GM18499 (cell line): Measurements from ENCODE around the gene CASZ1.

Experiments used
- ATAC-seq: cut with Tn5 transposase; IDR thresholded peaks from one replicate; pipeline ENCODE4 v1.9.1; 2021; ENCODE audit warnings: moderate number of reproducible peaks; ENCODE audit not compliant: insufficient read depth, unreplicated experiment

The CASZ1 gene

DNA sequence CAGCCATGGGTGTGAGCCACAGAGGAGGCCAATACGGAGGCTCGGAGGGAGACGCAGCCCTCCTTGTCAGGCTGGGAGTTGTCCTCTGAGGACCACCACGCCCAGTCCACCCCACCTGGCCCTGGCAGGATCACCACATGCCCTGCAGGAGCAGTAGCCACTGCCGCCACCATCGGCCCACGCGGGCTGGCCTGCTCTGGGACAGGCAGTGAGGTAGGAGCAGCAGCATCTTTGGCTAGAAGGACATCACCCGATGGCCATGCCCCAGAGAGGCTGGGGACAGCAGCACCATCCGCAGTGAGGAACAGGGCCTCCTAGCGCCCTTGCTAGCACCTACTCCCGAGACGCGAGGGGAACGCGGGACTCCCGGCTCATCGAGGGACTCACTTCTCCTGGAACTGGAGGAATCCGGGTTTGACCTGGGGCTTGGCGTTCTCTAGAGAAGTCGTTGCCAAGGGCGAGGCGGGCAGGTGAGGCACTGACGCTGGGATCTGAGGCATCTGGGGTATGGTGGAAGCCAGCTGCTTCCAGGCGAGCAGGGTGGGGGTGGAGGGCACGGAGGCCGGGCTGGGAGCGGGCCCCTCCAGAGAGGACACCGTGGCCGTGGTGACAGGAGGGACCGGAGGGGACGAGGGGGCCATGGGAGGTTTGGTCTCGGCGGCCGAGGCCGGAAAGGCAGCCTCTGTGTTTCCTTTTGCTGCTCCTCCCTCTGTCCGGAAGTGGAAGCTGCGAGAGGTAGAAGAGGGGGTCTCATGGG, 148.9 kb downstream of the CASZ1 start:
- no peak for ATAC-seq

DNA sequence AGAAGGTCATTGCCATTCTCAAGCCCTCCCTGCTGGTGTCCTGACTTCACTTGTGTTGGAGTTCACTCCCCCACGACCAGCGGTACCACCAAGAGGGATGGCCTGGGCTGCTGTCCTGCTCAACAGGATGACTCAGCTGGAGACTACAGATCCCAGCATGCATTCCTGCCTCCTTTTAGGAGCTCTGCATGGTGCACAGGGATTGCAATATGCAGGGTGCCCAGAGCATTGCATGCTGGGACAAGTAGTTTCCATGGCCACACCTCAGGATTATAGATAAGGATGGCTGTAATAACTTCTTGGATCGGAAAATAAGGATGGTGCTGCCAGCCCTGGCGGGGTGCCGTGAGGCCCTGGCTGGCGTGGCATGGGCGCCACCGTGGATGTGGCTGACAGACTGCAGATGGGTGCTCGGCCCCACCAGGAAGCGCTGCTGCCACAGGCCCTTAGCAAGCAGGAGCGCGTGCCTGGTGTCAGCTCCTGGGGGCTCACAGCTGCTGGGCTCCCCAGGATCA, 150.0 kb downstream of the CASZ1 start:
- ATAC-seq = no peak

- ATAC-seq = no peak
Measured at GRCh38 chr1:10644307-10645128, 151.9 kb downstream of the CASZ1 start.

DNA sequence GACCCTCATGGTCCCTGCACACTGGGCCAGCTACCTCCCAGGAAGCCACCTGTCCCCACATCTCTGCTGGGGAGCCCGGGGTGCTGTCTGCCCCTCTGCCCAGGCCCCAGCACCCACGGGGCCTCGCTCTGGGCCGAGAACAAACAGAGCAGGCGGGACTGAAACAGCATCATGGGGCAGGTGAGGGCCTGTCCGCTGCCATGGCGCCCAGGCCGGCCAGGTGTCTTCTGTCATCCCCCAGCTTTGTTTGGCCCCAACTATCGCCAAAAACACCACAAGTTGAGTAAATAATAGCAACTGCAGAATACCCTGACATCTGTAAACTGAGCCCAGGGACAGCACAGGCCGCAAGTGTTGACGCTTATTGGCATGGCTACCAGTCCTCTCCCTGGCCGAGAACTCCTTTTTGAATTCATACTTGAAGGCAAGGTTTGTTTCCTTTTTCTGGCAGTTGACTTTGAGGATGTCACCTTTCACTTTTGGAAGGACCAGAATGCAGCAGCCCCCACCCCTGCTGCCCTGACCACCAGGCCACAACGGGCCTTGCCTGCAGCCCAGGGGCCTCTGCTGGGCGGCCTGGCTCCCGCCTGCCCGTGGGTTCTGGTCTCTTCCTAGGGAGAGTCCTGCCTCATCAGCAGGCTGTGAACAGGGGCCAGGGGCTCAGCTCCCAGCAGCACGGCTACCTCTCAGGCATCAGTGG, 152.7 kb downstream of the CASZ1 start:
- ATAC-seq = no peak

- no peak for ATAC-seq
Measured at GRCh38 chr1:10642403-10643080, 153.9 kb downstream of the CASZ1 start.

GRCh38 chr1:10641976-10642375, 154.5 kb downstream of the CASZ1 start:
- no peak for ATAC-seq

DNA sequence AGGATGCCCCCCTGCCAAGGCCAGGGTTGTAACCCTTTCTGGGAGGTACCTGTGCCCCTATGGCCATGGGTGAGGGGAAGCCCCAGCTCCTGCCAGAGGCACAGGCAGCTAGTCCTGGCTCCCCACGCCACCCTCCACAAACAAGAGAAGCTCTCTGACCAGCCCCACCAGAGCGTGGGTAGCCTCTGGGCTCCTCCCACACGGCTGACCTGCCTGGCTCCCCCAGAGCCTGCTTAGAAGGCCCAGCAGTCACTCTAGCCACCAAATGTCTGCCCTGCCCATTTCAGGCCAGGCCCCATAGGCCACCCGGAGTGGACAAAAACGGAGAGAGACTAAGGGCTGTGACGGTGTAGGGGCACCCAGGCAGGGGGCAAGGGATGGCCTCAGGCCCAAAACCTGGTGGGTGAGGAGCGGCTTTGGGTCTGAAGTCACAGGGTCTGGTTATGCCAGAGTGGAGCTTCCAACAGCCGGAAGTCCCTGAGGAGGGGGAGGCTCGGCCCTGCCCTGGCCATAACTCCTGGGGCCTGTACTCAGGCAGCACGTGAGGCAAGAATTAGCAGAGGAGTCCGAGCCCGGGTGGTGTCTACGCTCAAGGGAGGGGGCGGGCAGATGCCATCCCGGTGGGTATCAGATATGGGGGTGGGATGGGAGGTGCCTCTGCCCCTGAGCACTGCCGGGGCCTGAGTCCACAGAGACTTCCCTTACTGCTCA, 155.4 kb downstream of the CASZ1 start:
- ATAC-seq = no peak

DNA sequence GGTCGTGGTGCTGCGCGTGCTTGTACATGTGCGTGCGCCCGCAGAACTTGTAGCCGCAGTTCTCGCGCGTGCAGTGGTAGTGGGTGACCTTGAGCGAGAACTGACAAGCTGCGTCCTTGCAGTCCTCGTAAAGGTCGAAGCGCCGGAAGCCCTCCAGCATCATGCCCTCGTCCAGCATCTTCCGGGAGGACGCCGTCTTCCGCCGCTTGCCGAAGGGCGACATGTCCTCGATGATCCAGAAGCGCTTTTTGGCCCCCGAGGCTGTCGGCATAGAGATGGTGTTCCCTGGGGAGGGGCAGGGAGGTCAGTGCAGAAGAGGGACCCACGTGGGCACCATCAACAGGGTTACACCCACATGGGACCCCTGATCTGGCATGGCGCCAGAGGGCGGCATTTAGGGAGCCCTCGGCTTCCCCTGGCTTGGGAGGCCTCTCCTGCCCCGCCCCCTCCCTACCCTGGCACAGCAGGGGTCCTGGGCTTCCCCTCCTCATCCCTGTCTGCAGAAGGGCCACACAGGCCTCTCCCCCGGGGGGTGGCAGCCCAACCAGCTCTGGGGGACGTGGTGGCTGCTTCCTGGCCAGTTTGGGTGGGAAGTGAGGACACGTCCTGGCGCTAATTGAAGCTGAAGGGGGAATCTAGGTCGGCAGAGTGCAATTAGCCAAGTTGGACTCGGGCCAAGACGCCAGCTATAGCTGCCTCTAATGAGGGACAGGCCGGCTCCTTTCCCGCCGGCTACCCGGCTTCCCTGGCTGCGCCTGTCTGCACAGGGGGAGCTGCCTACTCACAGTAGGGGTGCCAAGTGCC, 156.5 kb downstream of the CASZ1 start:
- ATAC-seq = no peak

DNA sequence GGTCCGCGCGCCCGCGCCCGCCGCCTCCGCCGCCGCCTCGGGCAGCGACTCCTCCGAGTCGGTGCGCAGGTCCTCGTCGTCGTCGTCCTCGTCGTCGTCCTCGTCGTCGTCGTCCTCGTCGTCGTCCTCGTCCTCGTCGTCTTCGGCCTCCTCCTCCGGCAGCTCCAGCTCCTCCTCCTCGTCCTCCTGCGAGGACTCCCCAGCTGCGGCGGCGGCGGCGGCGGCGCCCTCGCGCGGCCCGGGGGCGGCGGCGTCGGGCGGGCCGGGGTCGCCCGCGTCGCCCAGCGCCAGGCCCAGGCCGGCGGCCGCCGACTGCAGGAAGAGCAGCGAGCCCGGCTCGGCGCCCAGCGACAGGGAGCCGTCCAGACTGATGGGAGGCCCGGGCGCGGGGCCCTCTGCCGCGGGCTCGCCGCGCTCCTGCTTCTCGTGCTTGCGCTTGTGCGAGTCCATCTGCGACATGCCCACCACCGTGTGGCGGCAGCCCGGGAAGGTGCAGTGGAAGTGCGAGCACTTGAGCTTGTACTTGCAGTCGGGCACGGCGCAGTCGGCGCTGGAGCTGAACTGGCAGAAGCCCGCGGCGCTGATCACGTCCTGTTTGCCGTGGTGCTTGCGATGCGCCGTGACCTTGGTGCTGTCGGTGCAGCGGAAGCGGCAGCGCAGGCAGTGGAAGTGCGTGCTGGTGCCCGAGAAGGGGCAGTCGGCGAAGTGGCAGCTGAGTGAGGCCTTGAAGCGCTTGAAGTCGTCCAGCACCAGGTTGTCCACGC, 157.3 kb downstream of the CASZ1 start:
- ATAC-seq = no peak

- ATAC-seq = no peak
Measured at GRCh38 chr1:10638559-10639005, 157.9 kb downstream of the CASZ1 start.

DNA sequence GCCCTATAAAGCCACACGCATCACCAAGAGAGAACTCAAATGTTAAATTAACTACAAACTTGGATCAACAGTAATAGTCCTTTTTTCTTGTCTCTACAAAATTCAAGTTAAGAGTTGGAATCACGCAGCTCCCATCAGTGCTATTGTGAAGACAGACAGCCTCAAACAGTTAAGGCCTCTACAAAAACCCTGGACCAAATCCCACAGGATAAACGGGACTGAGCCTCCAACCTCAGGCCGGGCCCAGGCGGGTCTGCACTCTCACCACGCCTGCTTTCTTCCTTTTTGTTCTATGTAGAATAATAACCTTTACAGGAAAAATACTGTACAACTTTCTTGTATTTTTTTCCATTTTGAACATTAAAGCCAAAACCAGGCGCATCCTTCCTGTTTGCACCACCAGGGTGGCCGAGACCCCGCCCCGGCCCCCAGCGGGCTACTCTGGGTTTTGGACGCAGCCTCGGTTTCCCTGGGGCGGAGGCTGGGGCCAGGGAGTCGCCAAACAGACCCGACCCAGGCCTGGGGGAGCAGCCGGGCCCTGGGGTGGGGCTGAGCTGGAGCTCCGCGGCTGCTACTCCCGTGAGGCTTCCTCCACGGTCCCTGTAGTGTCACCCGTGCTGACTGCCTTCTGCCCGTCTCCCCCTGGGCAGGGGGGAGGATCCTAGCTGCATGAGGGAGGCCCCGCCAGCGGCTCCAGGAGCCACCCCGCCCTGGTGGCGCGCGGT, 158.4 kb downstream of the CASZ1 start:
- ATAC-seq = no peak

- ATAC-seq = no peak
Measured at GRCh38 chr1:10637400-10637799, 159.0 kb downstream of the CASZ1 start.

DNA sequence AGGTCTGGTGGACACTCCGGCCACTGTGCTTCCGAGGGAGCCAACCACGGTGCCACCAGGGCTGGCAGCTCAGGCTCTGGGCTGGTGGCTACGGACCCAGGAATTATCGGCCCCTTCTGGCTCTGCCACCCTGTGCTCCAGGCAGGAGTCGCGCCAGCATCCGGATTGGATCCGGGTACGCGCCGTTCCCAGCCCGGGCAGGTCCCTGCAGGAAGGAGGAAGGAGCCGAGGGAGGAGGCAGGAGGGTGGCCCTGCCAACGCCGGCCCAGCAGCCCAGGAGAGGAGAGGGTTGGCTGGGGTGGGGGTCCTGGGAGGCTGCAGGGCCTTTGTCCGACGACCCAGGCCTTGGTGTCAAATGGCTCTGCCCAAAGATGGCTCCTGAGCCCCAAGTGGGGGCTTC, 160.5 kb downstream of the CASZ1 start:
- ATAC-seq = no peak

DNA sequence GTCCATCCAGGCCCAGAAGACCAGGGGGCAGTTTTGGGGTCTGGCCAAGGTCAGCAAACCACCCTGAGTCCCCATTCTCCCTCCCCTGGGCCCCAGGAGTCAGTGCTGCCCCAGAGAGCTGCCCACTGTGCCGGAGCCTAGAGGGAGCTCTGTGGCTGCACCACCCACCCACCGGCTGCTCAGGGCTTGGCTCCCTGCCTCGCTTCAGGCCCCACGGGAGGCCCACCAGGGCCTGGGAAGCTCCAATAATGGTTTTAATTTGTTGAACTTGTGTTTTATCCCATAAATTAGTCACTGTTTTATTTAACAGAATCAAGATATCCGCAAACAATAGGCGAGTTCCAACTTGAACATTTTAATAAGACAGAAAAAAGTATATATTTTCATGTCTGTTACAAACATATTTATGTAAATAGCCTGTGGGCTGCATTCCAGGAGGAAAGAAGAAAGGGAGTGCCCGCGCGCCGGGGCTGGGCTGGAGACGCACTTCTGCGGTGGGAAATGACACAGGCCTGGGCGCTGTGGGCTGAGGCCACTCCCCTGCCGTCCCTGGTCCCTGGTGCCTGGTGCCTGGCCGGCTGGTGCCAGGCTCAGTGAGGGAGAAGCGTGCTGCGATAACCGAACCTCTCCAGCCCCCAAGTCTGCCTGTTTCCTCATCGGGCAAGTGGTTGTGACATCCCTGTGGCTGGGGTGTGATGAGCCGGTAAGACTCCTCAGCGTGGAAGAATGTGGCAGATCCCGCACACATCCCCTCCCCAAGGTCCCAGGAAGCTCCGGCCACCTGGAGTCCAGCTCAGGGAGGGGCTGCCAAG, 161.2 kb downstream of the CASZ1 start:
- no peak for ATAC-seq

DNA sequence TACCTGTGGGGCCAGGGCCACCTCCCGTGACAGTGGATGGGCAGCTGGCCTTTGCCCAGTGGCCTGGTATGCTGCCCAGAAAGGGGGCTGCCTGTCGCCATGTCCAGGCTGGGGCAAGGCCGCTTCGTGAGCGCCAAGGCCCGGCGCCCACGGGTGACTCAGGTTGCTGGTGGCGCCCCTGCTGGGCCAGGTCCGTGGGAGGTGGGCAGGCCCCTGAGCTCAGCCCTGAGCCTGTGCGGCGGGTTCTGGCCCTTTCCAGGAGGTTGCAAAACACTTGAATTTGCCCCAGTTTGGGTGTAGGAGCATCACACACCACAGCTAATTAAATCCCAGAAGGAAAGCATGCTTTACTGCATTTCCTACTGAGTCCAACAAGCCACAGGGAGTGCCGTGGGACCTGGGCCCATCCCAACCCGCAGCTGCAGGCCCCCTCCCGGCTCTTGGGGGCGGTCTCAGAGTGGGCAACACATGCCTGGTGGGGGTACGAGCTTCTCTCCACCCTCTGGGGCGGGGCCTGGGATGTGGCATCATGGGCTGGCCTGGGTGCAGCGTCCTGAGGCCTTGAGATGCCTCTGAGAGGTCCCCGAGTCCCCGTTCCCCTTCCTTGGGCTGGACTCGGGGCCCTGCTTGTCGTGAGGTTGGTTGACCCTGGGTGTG, 161.9 kb downstream of the CASZ1 start:
- ATAC-seq = no peak

- ATAC-seq = no peak
Measured at GRCh38 chr1:10634075-10634427, 162.4 kb downstream of the CASZ1 start.
